GM12873 (cell line): ENCODE data around the gene RAMP3.

Experiments
- TF ChIP-seq, protein P1 (sequence below): IDR thresholded peaks from 2 replicates; pipeline ENCODE4 v1.5.1; 2012; ENCODE audit warnings: low read depth, mild to moderate bottlenecking, moderate library complexity, low read length, control low read depth; ENCODE audit not compliant: insufficient read depth; ENCODE audit errors: missing control alignments

Gene RAMP3

DNA sequence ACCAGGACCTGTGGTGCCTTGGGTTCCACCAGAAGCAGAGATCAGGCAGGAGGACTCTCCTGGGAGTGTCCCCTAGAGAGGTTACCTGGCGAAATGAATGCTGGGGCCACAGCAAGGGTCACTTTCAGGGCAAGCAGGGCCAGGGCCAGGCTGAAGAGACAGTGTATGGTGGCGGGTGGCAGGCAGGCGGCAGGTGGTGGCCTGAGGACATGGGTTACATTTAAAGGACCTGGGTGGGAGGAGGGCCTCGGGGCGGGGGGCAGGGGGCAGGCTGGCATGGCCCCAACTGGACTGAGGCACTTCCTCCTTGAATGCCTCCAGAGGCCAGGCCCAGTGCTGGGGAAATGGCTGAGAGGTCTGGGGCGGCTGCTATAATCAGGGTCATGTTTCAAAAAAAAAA is 31.4 kb upstream of the RAMP3 start:
- TF ChIP-seq, protein P1, sequence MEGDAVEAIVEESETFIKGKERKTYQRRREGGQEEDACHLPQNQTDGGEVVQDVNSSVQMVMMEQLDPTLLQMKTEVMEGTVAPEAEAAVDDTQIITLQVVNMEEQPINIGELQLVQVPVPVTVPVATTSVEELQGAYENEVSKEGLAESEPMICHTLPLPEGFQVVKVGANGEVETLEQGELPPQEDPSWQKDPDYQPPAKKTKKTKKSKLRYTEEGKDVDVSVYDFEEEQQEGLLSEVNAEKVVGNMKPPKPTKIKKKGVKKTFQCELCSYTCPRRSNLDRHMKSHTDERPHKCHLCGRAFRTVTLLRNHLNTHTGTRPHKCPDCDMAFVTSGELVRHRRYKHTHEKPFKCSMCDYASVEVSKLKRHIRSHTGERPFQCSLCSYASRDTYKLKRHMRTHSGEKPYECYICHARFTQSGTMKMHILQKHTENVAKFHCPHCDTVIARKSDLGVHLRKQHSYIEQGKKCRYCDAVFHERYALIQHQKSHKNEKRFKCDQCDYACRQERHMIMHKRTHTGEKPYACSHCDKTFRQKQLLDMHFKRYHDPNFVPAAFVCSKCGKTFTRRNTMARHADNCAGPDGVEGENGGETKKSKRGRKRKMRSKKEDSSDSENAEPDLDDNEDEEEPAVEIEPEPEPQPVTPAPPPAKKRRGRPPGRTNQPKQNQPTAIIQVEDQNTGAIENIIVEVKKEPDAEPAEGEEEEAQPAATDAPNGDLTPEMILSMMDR = no peak

DNA sequence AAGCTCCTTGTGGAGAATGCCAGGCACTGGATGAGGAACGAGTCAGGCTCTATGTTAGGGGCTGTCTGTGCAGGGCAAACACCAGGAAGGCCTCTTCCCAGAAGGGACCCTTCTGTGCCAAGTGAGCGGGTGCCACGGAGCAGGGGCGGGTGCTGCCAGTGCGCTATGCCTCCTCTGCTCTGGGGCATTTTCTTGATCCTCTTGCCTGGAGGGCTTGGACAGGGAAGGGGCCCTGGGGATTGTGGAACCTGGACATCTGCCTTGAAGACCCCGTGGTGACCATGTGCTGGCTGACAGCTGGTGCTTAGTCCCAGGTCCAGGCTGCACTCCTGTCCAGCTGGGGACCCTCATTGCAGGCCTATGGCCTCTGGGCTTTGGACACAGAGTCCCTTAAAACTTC is 30.7 kb upstream of the RAMP3 start:
- TF ChIP-seq, protein P1 = no peak

DNA sequence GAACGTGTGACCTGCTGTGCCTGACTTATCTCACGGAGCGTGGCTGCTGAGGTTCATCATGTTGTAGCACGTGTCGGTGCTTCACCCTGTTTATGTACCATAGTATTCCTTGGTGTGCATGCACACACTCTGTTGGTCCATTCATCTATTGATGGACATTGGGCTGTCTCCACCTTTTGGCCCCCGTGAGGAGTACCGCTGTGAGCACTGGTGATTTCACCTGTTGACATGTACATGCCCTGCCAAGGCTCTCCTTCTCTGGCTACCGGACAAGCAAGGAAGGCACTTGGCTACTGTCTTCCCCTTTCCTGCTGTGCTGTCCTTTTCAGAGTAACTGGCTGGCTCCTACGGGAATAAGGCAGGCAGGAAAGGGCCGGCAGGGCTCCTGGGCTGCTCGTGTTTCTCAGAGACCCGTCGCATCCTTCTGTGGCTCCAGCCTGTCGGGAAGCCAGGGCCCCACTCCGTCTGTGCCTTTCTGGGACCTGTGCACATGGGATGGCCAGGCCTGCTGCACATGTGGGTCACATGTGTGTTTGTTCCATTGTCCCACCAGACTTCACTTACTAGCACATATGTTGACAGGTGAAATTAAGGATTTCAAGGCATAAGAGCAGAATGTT is 28.3 kb upstream of the RAMP3 start:
- TF ChIP-seq, protein P1 = no peak

DNA sequence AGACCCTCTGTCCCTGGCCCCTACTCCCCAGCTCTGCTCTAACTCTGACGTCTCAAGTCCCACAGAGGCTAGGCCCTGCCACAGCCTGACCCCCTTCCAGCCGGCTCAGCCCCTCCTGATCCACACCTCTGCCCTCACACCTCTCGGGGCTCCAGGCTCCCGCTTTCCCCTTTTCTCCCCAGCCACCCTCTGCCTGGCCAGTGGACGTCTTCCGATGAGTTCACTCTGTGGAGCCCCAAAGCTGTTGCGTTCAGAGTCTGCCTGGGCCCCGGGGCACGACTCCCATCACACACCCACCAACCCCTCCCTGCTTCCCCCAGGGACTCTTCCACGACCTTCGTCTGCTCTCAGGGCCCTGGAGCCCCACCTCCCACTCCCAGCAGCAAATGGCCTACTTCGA is 27.7 kb upstream of the RAMP3 start:
- TF ChIP-seq, protein P1 = no peak

DNA sequence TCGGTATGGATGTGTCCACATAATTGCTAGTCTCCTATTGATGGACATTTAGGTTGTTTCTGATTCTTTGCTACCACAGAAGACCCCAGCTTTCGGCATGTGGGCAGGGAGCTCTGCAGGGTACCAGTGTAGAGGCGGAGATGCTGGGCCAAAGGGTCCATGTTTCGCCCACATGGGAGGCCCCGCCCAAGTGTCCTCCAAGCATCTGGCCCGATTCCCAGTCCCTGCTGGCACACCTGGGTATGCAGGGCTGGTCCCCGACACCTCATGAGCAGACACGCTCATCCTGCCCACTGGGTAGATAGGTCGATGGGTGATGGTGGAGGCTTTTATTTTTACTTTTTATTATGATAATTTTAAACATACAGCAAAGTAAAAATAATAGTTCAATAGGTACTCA is 26.7 kb upstream of the RAMP3 start:
- TF ChIP-seq, protein P1 = no peak

DNA sequence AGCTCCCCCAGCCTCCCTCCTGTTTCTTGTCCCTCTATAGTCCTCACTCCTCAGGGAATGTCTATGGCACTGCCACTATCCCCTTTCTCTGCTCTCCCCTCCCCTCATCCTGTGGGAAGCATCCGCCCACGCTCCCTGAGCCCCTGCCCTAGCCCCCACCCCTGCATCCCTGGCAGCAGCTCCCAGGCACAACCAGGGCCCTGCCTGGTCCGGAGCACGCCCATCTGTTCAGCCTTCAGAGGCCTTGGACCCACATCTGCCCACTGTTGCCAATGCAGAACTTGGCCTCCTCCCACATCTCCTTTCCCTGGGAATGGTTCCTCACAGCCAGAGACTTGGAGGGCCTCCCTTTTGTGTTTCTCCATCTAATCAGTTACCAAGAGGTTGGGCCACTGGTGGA is 25.7 kb upstream of the RAMP3 start:
- TF ChIP-seq, protein P1 = no peak

DNA sequence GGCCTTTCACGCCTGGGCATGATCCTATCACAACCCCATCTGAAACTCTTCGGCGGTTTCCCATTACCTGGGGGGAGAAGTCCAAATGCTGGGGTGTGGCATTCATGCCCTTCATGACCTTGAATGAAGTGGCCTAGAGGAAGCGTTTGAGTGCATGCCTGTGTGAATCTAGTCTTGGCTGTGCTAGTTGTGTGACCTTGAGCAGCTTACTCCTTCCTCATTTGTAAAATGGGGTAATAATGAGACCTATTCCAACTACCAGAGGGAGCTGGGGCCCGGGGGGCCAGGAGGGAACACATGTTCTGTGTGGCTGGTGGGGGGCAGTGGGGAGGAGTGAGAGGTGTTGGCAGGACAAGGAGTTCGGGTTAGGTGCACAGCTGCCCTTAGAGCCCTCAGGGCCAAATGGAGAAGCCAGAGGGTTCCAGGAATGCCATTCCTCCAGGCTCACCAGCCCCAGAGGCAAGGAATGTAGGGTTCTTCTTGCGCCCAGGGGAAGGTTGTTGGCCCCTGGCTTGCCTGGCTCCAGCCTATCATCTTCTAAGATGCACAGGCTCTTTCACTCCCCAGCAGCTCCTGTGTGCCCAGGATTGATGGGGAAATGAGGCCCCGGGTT is 24.8 kb upstream of the RAMP3 start:
- TF ChIP-seq, protein P1 = no peak

DNA sequence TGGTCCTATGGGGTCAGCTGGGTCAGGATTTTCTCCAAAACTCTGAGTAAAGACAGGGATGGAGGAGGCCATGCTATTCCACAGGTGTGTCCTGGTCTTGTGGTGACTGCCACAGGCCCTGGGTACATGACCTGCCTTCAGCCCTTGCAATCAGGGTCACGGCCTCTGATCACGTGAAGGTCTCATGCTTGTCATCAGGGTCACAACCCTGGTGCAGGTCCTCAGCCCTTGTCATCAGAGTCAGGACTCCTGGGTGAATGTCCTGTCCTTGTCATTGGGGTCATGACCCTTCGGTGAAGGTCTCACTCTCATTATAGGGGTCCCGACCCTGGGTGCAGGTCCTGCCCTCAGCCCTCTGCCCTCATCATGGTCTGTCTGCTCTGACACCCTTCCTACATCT is 24.2 kb upstream of the RAMP3 start:
- TF ChIP-seq, protein P1 = no peak
